ENCODE measurements around the gene SNTG2. TPM values are rescaled to one million over a fixed set of nuclear protein-coding genes. Genes with fewer than 3 reads are reported as not detected.

SNTG2 gene
- polyA plus RNA-seq, 3 donors = not detected

- Histone ChIP-seq H3K27ac (ENCODE audit: low read depth in 1 of 2, low read length in 2 of 2) (no peak overlapping the region), H2AFZ (ENCODE audit: insufficient read depth, low read depth, low read length, poor library complexity, severe bottlenecking) (no peak overlapping the region), H3K9ac (ENCODE audit: insufficient read depth, low read length, poor library complexity, severe bottlenecking) (no peak overlapping the region), H3K27me3 (ENCODE audit: control insufficient read depth in 2 of 2, insufficient read depth in 2 of 2, low read length in 2 of 2) (no peaks in the 10 kb centered on the region), H3K4me3 (replicated peaks in 1 of 3; ENCODE audit: low read depth in 2 of 3, low read length in 3 of 3) (no peak overlapping the region), H3K4me1 (ENCODE audit: control insufficient read depth in 1 of 2, insufficient read depth in 2 of 2, low read length in 2 of 2) (no peaks in the 10 kb centered on the region), H3K9me3 (replicated peaks in 1 of 2; ENCODE audit: control insufficient read depth in 1 of 2, insufficient read depth in 1 of 2, low read length in 2 of 2) (peaks cover 0 to 11% of the 10 kb centered on the region in 2 donors), H3K79me2 (ENCODE audit: insufficient read depth, low read length) (no peaks in the 10 kb centered on the region), H3K36me3 (replicated peaks in 1 of 2; ENCODE audit: control insufficient read depth in 1 of 2, insufficient read depth in 2 of 2, low read length in 2 of 2) (no peaks in the 10 kb centered on the region), H3K4me2 (replicated peaks; ENCODE audit: extremely low read depth, low read length, poor library complexity, severe bottlenecking) (no peak overlapping the region), H4K20me1 (ENCODE audit: insufficient read depth, low read length) (no peaks in the 10 kb centered on the region)
- H3K27me3 Mint-ChIP-seq (ENCODE audit: low read depth in 3 of 3) = peaks cover 2 to 3% (median 3%) of the 10 kb centered on the region in 3 donors
- no peak for DNase-seq
- no peaks in the 10 kb centered on the region for H3K36me3 Mint-ChIP-seq
- no peak overlapping the region for H3K27ac Mint-ChIP-seq
- intact Hi-C loops (cut with micrococcal nuclease) = no loop called here
- peaks cover 0 to 15% (median 3%) of the 10 kb centered on the region in 7 donors for H3K9me3 Mint-ChIP-seq
- H3K4me1 Mint-ChIP-seq = no peaks in the 10 kb centered on the region
- no peak for TF ChIP-seq CTCF (IDR thresholded peaks at IDR 0.05)
- no peak overlapping the region for H3K4me3 Mint-ChIP-seq
- 91% methylated on average over 9 of the region's 9 CpGs for WGBS (ENCODE audit: insufficient coverage)
These were observed 345.1 kb downstream of the SNTG2 start for GRCh38 chr2:1295740-1296139.

- no peak for TF ChIP-seq CTCF (IDR thresholded peaks at IDR 0.05)
- Histone ChIP-seq H3K36me3 (replicated peaks in 1 of 2; ENCODE audit: control insufficient read depth in 1 of 2, insufficient read depth in 2 of 2, low read length in 2 of 2) (no peaks in the 10 kb centered on the region), H3K27ac (ENCODE audit: low read depth in 1 of 2, low read length in 2 of 2) (no peak overlapping the region), H3K9ac (ENCODE audit: insufficient read depth, low read length, poor library complexity, severe bottlenecking) (no peak overlapping the region), H3K4me2 (replicated peaks; ENCODE audit: extremely low read depth, low read length, poor library complexity, severe bottlenecking) (no peak overlapping the region), H3K27me3 (ENCODE audit: control insufficient read depth in 2 of 2, insufficient read depth in 2 of 2, low read length in 2 of 2) (no peaks in the 10 kb centered on the region), H2AFZ (ENCODE audit: insufficient read depth, low read depth, low read length, poor library complexity, severe bottlenecking) (no peak overlapping the region), H3K4me1 (ENCODE audit: control insufficient read depth in 1 of 2, insufficient read depth in 2 of 2, low read length in 2 of 2) (no peaks in the 10 kb centered on the region), H3K79me2 (ENCODE audit: insufficient read depth, low read length) (no peaks in the 10 kb centered on the region), H3K9me3 (replicated peaks in 1 of 2; ENCODE audit: control insufficient read depth in 1 of 2, insufficient read depth in 1 of 2, low read length in 2 of 2) (peaks cover 0 to 11% of the 10 kb centered on the region in 2 donors), H3K4me3 (replicated peaks in 1 of 3; ENCODE audit: low read depth in 2 of 3, low read length in 3 of 3) (no peak overlapping the region), H4K20me1 (ENCODE audit: insufficient read depth, low read length) (no peaks in the 10 kb centered on the region)
- no peaks in the 10 kb centered on the region for H3K36me3 Mint-ChIP-seq
- no peak for DNase-seq
- H3K27me3 Mint-ChIP-seq (ENCODE audit: low read depth in 3 of 3) = peaks cover 2 to 3% (median 3%) of the 10 kb centered on the region in 3 donors
- no peak overlapping the region for H3K4me3 Mint-ChIP-seq
- H3K27ac Mint-ChIP-seq = no peak overlapping the region
- peaks cover 0 to 15% (median 3%) of the 10 kb centered on the region in 7 donors for H3K9me3 Mint-ChIP-seq
- intact Hi-C loops (cut with micrococcal nuclease) = no loop called here
- 91% methylated on average over 10 of the region's 17 CpGs for WGBS (ENCODE audit: insufficient coverage)
- H3K4me1 Mint-ChIP-seq = peaks cover 3% of the 10 kb centered on the region
These were observed 346.9 kb downstream of the SNTG2 start for GRCh38 chr2:1297372-1298159.

Data from CD14-positive monocyte (primary cell).